Sigmoid colon (tissue), 7 donors: ENCODE measurements around the gene ADD2. TPM values are rescaled to one million over a fixed set of nuclear protein-coding genes. Genes with fewer than 3 reads are reported as not detected.

Experiments used
- DNase-seq: peaks from one replicate; pipeline ENCODE4 v3.0.0-alpha.2; 2019
- H3K27ac ChIP-seq, 4 donors: fragments of 200-600 bp; sonication (generic); one replicate each; pipeline ENCODE4 v1.5.1; 2016 to 2019; ENCODE audit warnings: mild to moderate bottlenecking in 1 of 4
- H3K27me3 ChIP-seq, 3 donors: fragments of 200-600 bp; sonication (generic); one replicate each; pipeline ENCODE4 v1.5.1; 2019; ENCODE audit warnings: mild to moderate bottlenecking in 1 of 3
- H3K36me3 ChIP-seq, 4 donors: fragments of 200-600 bp; sonication (generic); one replicate each; pipeline ENCODE4 v1.5.1; 2016 to 2019
- H3K4me1 ChIP-seq, 4 donors: fragments of 200-600 bp; sonication (generic); one replicate each; pipeline ENCODE4 v1.5.1; 2017 to 2019
- H3K4me3 ChIP-seq, 4 donors: fragments of 200-600 bp; sonication (generic); one replicate each; pipeline ENCODE4 v1.5.1; 2017 to 2019; ENCODE audit warnings: mild to moderate bottlenecking in 2 of 4, moderate library complexity in 1 of 4
- H3K9me3 ChIP-seq, 4 donors: fragments of 200-600 bp in 3 of 4; sonication (generic) in 3 of 4; one replicate each; pipeline versions ENCODE4 v1.5.1 to v1.6.1; 2013 to 2019
- CTCF ChIP-seq, 4 experiments: fragments of 450-650 bp in 3 of 4; fragments of 200-600 bp in 1 of 4; IDR thresholded peaks; one replicate each; pipeline ENCODE4 v1.5.1; 2016 to 2019; ENCODE audit warnings: antibody characterized with exemption in 4 of 4, mild to moderate bottlenecking in 3 of 4, moderate library complexity in 2 of 4
- EP300 ChIP-seq, 4 donors: sonication (generic); formaldehyde crosslinking; IDR thresholded peaks; one replicate each; pipeline ENCODE4 v1.6.1; 2017; ENCODE audit warnings: antibody characterized with exemption in 4 of 4
- POLR2A ChIP-seq, 2 donors: fragments of 450-650 bp; IDR thresholded peaks; one replicate each; pipeline ENCODE4 v1.6.1; 2016; ENCODE audit warnings: antibody characterized with exemption in 2 of 2, mild to moderate bottlenecking in 2 of 2, moderate library complexity in 2 of 2
- POLR2AphosphoS5 ChIP-seq, 4 donors: sonication (generic); formaldehyde crosslinking; IDR thresholded peaks; one replicate each; pipeline ENCODE4 v1.6.1; 2017; ENCODE audit warnings: antibody characterized with exemption in 4 of 4
- WGBS, 2 donors: extraction: QIAGEN DNeasy Blood & Tissue Kit; methylation state at CpG; one replicate each; pipeline ENCODE4 v1.1.7; 2013; 5-methylcytosine and 5-hydroxymethylcytosine counted together
- intact Hi-C: fragments of 100-400 bp; cut with DNase I; formaldehyde crosslinking; loops from one replicate; pipeline ENCODE4 v1.15.1; 2023
- polyA plus RNA-seq, 3 donors: library from polyadenylated mRNA; stranded (reverse); fragments of 200-250 nt; gene quantifications; one replicate each; pipeline ENCODE4 v1.2.3, GENCODE V29; 2013
- total RNA-seq, 4 donors: library from RNA; depleted of rRNA; stranded (reverse); fragments of >200 nt; gene quantifications; one replicate each; pipeline ENCODE4 v1.1.0, GENCODE V29; 2016
- donor health status: healthy with polysubstance abuse.
- donor health status: Bipolar disorder and iron deficiency.
- donor health status: healthy.

The ADD2 gene
- total and polyA plus RNA-seq, 7 donors = under 0.01 to 5.8 (median 3.2) TPM; not detected in 1

DNA sequence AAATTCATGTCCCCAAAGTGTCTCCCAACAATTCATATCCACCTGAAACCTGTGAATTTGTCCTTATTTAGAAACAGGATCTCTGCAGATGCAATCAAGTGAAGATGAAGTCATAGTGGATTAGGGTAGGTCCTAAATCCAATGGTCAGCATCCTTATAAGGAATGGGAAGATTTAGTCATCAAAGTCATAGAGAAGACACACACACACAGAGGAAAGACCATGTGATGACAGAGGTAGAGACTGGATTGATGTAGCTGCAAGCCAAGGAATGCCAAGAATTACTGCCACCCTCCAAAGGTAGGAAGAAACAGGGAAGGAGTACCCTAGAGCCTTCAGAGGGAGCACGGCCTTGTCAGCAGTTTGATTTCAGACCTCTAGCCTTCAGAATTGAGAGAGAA is 17.7 kb downstream of the ADD2 start:
- TF ChIP-seq POLR2A (IDR thresholded peaks at IDR 0.05) (no peak), CTCF (IDR thresholded peaks at IDR 0.05) (no peak), EP300 (IDR thresholded peaks at IDR 0.05) (no peak), POLR2AphosphoS5 (IDR thresholded peaks at IDR 0.05) (no peak)
- intact Hi-C loops = no loop called here
- WGBS, 2 donors = 75 to 79% methylated on average over 1 of the region's 1 CpG
- Histone ChIP-seq H3K27ac (no peak overlapping the region), H3K9me3 (no peaks in the 10 kb centered on the region), H3K4me1 (no peaks in the 10 kb centered on the region), H3K4me3 (no peak overlapping the region), H3K27me3 (peaks cover 0 to 13% (median 0%) of the 10 kb centered on the region in 3 donors), H3K36me3 (no peaks in the 10 kb centered on the region)
- DNase-seq = no peak

- TF ChIP-seq EP300 (IDR thresholded peaks at IDR 0.05) = no peak
- no peak for TF ChIP-seq POLR2AphosphoS5 (IDR thresholded peaks at IDR 0.05)
- no peak for TF ChIP-seq CTCF (IDR thresholded peaks at IDR 0.05)
- no peak for TF ChIP-seq POLR2A (IDR thresholded peaks at IDR 0.05)
- 25 to 35% methylated on average over 1 of the region's 1 CpG for WGBS, 2 donors
- no peak for DNase-seq
Observed at GRCh38 chr2:70748002-70748784, 19.8 kb downstream of the ADD2 start.

DNA sequence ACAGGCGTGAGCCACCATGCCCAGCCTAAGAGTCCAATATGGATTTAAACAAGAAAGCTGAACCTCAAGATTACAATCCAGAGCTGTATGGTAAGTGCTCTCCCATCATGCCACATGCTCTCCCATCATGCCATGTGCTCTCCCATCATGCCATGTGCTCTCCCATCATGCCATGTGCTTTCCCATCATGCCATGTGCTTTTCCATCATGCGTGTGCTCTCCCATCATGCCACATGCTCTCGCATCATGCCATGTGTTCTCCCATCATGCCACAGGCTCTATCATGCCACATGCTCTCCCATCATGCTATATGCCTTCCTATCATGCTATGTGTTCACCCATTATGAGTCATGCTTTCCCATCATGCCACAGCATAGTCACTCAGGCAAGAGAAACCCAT is 20.7 kb downstream of the ADD2 start:
- Histone ChIP-seq H3K9me3 (no peaks in the 10 kb centered on the region), H3K27me3 (peaks cover 0 to 5% (median 0%) of the 10 kb centered on the region in 3 donors), H3K27ac (no peak overlapping the region), H3K36me3 (no peaks in the 10 kb centered on the region), H3K4me3 (no peak overlapping the region), H3K4me1 (no peaks in the 10 kb centered on the region)
- TF ChIP-seq EP300 (IDR thresholded peaks at IDR 0.05) = no peak
- TF ChIP-seq POLR2A (IDR thresholded peaks at IDR 0.05) = no peak
- TF ChIP-seq POLR2AphosphoS5 (IDR thresholded peaks at IDR 0.05) = no peak
- TF ChIP-seq CTCF (IDR thresholded peaks at IDR 0.05) = no peak
- DNase-seq = no peak
- 96 to 98% methylated on average over 3 of the region's 3 CpGs for WGBS, 2 donors
- intact Hi-C loops = no loop called here

More at GRCh38 chr2:70748002-70748784, 19.8 kb downstream of the ADD2 start:
- H3K9me3 ChIP-seq = no peaks in the 10 kb centered on the region
- H3K4me3 ChIP-seq = no peak overlapping the region
- no peaks in the 10 kb centered on the region for H3K36me3 ChIP-seq
- no peaks in the 10 kb centered on the region for H3K4me1 ChIP-seq
- no peak overlapping the region for H3K27ac ChIP-seq
- peaks cover 0 to 5% (median 0%) of the 10 kb centered on the region in 3 donors for H3K27me3 ChIP-seq
- intact Hi-C loops = no loop called here

DNA sequence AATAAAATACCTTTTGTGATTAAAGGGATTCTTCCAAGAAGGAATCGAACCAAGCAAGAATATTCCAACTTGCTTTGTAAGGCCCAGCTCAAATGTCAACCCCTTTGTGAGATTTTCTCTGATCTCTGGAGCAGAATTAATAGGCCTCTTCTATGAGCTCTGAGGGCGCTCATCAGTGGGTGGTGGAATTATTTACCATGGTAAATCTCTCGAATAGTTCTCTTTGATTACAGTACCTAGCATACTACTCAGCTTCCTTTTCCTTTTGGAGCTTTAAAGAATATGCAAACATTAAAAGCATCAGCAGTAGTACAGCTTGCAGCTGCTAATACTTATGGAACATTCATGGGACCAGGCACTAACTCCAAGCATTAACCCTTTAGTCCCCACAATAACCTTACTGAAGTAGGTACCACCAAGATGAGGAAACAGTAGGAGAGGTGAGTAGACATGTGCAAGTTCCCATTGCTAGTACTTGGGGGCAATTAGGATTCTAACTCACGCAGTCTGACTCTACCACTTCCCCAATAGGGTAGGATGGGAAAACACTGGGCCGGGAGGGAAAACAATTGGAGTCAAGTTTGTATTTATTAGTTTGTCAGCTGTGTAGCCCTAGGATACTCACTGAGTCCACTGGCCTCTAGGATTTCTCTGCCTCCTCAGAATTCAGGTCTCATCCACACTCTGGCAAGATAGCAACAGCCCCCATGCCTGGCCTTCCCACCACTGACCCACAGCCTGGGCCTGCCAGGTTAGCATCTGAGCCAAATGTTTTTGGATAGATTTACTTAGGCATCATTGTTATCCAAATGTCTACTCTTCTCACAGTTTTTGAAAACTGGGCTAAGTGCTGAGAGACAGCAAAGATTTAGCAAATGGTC is 21.7 kb downstream of the ADD2 start:
- Histone ChIP-seq H3K36me3 (no peaks in the 10 kb centered on the region), H3K27ac (no peak overlapping the region), H3K4me3 (no peak overlapping the region), H3K9me3 (no peaks in the 10 kb centered on the region), H3K4me1 (no peaks in the 10 kb centered on the region), H3K27me3 (peaks cover 0 to 5% (median 0%) of the 10 kb centered on the region in 3 donors)
- no peak for TF ChIP-seq CTCF (IDR thresholded peaks at IDR 0.05)
- TF ChIP-seq POLR2AphosphoS5 (IDR thresholded peaks at IDR 0.05) = no peak
- TF ChIP-seq EP300 (IDR thresholded peaks at IDR 0.05) = no peak
- TF ChIP-seq POLR2A (IDR thresholded peaks at IDR 0.05) = no peak
- intact Hi-C loops = no loop called here
- no peak for DNase-seq
- 48 to 62% methylated on average over 5 of the region's 5 CpGs for WGBS, 2 donors
